Pons (tissue), 1 donor: ENCODE data around the gene MARK2.

ENCODE experiments used
- DNase-seq: peaks from one replicate; pipeline ENCODE4 v3.0.0-alpha.2; 2016; ENCODE audit warnings: low spot score

MARK2 gene

DNA sequence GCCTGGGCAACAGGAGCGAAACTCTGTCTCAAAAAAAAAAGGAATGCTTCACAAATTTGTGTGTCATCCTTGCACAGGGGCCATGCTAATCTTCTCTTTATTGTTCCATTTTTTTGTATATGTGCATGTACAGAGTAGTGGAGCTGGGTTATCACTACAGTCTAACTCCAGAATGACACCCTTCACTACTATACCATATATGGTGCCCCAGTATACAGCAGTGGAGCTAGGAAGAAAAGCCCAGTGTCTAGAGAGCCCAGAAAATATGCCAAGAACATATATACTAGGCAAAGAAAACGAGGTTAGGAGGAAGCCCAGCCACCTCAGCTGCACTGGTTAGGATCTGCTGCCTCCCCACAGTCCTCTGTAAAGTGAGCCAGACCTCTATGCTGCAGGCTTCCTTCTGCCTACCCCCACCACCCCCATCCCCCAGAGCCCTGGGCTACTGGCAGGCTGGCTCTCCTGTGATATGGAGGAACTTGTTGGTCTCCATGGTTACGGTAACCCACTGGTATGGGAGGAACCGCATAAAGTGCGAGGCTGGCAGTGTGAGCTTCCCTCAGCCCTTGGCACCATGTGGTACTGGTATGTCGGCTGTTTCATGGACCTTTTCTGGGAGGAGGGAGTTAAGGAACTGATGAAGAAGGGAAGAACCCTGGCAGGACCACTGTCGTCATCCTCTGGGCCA lies 43.8 kb downstream of the MARK2 start:
- no peak for DNase-seq

GRCh38 chr11:63883791-63884190 lies 44.9 kb downstream of the MARK2 start:
- no peak for DNase-seq

- DNase-seq = no peak
These were observed 45.5 kb downstream of the MARK2 start for GRCh38 chr11:63884196-63884932.

- DNase-seq = no peak
These were observed 48.6 kb downstream of the MARK2 start for GRCh38 chr11:63887386-63887999.

DNA sequence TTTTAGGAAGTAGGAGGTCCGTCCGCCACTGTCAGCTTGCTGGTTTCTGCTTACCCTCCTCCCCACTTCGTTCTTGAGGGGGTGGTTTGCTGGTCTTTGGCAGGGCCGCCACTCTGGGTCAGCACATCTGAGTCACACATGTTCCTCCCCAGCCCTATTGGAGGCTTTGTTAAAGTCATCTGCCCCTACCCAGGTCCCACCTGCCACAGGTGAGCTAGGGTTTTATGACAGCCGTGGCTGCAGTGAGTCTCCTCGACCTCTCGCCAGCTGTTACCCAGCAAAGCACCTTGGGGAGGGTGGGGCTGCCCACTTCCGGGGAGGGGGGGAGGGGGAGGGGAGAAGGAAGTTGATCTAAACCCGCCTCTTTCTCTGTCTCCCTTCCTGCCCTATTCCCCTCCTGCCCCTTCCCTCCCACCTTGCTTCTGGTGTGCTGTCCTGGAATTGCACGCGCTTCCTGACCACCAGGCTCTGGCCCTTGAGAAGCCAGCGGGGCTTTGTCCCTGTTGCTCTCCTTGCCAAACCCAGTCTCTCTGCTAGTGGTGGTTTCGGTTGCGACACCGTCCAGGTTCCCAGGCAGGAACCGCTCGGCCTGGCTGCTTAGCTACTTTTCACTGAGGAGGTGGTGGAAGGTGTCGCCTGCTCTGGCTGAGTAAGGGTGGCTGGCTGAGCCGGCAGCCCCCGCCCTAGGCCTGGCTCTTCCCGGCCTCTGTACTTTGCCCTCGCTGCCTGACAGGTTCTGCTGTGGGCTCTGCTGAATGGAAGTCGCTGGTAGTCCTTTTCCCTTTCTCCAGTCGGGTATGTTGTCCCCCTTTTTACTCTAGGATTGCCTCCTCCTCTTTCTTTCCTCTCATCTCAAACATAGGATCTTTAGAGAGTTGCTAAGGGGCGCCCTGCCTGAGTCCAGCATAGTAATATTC lies 49.5 kb downstream of the MARK2 start:
- peak; percentile 25 for DNase-seq

DNA sequence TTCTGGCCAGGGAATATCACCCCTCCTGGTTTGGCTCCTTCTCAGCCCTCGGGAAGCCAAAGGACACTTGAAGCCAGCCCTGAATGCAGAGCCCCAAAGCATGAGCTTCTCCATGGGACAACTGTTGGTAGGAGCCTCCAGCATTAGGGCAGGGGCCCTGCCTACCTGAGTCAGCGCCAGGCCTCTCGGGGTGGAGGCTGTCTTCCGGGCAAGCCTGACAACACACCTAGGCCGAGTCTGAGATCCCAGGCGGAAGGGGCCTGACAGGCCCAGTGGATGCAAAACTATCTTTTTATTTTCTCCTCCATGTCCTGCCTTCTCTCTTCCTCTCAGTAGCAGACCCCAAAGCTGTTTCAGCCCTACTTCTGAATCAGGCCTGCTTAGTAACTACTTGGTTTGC lies 50.4 kb downstream of the MARK2 start:
- no peak for DNase-seq

DNA sequence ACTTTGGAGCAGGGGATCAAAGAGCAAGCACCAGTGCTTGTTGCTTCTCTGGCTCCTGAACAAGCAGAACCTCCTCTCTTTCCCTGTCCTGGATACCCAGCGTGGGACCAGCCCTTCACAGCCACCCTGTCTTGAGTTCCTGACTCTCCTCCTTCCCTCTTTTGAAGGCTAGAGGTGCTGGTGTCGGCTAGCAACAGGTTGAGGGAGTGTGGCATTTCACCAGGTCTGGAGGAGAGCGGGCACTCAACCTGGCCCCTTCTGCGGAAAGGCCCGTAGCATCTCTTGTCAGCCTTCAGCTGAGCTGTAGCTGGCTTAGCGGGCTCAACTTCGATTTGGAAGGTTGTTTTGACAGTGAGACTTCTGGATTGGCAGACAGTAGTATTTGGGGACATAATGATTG lies 51.5 kb downstream of the MARK2 start:
- no peak for DNase-seq

GRCh38 chr11:63892228-63892627 lies 53.3 kb downstream of the MARK2 start:
- no peak for DNase-seq

- DNase-seq = no peak
These were observed 54.4 kb downstream of the MARK2 start for GRCh38 chr11:63893355-63893754.

DNA sequence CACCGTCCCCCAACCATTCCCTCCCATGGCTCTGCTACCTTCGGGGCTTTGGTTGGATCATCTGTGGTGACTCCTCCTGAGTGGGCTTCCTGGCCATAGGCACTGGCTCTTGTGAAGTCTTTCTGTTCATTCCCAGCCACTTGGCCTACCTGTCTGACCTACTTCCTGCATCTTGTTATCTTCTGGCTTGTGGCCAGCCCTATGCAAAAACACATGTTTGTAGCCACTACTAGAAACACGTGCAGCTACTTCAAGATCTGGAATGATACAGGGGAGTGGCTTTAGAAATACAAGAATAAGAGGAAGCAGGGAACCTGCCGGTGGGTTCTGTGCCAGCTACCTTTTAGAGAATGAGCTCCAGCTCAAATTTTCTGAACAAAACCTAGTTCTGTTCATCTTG lies 57.2 kb downstream of the MARK2 start:
- DNase-seq = no peak

DNA sequence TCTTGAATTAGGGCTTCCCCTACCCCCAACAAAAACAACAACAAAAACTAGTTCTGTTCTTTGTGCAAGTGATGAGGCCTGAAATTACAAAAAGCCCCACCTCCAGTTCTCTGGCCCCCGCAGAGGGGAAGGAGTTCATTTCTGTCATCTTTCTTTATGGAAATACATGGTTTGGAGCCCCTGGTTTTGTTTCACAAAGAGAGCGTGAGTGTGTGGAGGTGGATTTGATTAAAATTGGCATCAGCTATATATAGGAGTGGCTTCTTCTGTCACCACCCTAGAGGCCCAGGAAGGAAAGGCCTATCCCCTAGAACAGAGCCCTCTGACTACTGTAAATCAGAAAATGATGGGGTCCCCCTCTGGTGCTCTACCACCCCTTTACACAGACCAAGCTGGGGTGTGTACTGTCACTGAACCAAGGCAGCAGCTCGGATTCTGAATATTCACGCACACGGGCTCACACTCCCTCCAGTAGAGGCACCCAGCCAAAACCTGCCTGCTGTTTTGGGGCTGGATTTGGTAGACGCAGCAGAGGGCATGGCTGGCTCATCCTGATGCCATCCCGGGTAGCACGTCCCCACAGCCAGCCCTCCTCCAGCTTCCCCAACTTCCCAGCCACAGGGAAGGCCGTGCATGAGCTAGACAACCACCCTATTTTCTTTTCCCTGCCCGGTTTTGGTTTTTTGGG lies 58.7 kb downstream of the MARK2 start:
- DNase-seq = no peak

DNA sequence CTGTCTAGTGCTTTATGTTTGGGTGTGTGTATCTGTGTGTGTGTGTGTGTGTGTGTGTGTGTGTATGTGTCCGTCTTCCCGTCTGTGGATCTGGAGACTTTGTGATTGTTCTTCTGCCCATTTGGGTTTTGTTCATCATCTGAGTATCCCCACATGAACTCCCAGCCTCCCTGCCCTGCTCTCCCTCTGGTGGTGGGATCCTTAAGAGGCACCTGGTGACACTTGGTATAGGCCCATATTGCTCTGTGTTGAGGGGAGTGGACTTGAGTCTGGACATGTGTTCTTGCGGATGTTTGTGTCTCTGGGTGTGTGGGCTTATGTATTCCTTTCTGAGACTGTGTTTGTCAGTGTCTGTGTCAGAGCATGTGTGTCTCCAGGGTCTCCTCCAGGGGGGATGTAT lies 62.8 kb downstream of the MARK2 start:
- no peak for DNase-seq

- DNase-seq = no peak
These were observed 65.0 kb downstream of the MARK2 start for GRCh38 chr11:63903884-63904283.

DNA sequence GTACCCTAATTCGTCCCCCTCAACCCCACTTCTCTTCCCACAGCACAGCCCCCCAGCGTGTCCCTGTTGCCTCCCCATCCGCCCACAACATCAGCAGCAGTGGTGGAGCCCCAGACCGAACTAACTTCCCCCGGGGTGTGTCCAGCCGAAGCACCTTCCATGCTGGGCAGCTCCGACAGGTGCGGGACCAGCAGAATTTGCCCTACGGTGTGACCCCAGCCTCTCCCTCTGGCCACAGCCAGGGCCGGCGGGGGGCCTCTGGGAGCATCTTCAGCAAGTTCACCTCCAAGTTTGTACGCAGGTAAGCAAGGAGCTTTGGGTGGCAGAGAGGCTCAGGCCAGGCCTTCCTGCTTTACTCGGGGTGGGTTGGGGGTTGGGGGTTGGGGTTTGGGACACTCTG lies 65.8 kb downstream of the MARK2 start:
- no peak for DNase-seq

- DNase-seq = no peak
These were observed 66.3 kb downstream of the MARK2 start for GRCh38 chr11:63905179-63905578.

DNA sequence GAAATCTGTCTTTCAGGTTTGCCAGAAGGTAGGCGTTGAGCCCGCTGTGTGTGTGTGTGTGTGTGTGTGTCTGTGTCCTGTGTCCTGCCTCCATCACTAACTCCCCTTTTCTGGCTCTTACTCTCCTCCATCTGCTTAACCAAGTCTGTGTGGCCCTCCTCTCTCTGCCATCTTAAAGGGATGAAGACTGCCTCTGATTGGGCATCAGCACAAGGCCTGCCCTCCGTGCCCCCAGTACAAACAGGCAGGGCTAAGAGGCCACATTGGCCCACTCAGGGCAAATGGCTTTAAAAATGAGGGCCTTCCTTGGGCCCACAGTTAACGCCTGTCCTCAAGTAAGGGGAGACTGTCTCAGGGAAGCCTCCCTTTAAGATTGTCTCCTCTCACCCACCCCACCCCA lies 67.2 kb downstream of the MARK2 start:
- no peak for DNase-seq

DNA sequence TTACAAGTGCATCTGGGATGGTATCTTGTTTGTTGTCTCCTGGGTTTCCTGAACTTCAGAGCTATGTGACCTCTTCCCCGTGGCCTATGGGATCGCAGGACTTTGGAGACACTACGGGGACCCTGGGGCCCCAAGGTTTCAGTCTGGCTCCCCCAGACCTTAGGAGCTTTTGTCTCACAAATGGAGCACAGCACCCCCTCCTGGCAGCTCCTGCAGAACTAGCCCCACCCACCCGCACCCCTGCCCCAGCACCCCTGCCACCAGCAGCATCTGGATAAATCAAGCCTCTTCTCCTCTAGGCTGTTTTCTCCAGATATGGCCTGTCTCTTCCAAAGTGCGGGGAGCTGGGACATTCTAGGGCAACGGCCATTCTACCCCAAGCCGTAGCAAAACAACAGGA lies 67.7 kb downstream of the MARK2 start:
- no peak for DNase-seq

GRCh38 chr11:63907063-63907462 lies 68.2 kb downstream of the MARK2 start:
- no peak for DNase-seq

DNA sequence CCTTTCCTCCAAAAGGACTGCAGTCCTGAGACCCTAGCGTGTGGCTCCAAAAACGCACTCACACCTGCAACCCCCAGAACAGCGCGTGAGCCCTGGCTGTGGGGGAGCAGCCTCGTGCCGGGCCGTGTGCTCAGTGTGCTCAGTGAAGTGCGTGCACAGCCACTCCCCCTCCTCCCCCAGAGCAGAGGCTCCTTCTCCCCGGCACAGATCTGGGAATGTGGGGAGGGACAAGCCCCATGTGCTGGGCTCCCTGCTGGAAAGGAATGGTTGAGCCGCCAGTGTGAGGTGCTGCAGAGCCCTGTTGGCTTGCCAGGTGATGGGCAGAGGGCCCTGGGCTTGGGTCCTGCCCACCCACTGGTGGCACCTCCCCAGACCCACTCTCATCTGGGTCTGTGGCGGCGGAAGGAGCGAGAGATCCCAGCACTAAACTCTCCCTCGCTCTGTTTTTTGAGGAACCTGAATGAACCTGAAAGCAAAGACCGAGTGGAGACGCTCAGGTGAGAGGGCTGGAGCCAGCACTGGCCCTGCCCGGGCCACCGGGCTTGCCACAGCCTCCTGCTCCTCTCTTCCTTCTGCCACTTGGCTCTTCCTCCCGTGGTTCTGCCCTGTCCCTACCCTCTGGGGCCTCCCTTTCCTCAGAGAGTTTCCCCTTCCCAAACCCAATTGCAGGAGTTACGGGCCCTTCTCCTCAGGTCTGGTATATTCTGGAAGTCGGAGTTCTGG lies 69.1 kb downstream of the MARK2 start:
- no peak for DNase-seq

GRCh38 chr11:63908631-63909401 lies 69.9 kb downstream of the MARK2 start:
- DNase-seq = no peak
